HG02943 (cell line): Measurements from ENCODE around the gene NOP53.
"Not testable (repeated sequence)": the region's sequence is repeated elsewhere in the genome, so short reads cannot be mapped to it uniquely, and the experiment has no call there.

Source experiments
- ATAC-seq: cut with Tn5 transposase; IDR thresholded peaks from one replicate; pipeline ENCODE4 v1.9.1; 2021; ENCODE audit warnings: mild to moderate bottlenecking, low read depth, moderate library complexity; ENCODE audit not compliant: unreplicated experiment

The NOP53 gene

DNA sequence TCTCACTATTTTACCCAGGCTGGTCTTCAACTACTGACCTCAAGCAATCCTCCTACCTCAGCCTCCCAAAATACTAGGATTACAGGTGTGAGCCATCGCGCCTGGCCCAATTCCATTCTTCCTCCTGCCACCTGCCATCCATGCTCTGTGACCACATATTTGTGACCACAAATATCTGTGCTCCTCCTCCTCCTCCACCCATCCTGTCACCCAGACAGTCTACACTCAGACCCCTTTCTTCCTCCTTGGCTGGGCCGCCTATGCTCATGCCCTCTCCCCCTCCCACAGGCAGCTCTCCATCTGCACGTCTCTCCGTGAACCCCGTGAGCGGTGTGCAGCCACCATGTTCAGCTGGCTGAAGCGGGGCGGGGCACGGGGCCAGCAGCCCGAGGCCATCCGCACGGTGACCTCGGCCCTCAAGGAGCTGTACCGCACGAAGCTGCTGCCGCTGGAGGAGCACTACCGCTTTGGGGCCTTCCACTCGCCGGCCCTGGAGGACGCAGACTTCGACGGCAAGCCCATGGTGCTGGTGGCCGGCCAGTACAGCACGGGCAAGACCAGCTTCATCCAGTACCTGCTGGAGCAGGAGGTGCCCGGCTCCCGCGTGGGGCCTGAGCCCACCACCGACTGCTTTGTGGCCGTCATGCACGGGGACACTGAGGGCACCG is 28.9 kb upstream of the NOP53 start:
- ATAC-seq: no peak

DNA sequence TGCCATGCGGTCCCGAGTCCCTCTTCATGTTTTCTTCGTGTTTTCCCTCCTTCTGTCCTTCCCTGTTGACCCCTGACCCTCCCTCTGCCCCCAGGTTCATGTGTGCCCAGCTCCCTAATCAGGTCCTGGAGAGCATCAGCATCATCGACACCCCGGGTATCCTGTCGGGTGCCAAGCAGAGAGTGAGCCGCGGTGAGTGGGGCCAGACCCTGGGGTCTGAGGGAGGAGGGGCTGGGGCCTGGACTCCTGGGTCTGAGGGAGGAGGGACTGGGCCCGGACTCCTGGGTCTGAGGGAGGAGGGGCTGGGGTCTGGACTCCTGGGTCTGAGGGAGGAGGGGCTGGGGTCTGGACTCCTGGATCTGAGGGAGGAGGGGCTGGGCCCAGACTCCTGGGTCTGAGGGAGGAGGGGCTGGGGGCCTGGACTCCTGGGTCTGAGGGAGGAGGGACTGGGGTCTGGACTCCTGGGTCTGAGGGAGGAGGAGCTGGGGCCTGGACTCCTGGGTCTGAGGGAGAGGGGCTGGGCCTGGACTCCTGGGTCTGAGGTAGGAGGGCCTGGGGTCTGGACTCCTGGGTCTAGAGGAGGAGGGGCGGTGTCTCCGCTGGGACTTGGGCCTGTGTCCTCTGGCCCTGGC is 26.8 kb upstream of the NOP53 start:
- ATAC-seq: not testable (repeated sequence)

- ATAC-seq: no peak
These were observed 26.1 kb upstream of the NOP53 start for GRCh38 chr19:47719047-47719859.

GRCh38 chr19:47720669-47721422 is 24.5 kb upstream of the NOP53 start:
- ATAC-seq: no peak

GRCh38 chr19:47723581-47723940 is 21.8 kb upstream of the NOP53 start:
- ATAC-seq: no peak

DNA sequence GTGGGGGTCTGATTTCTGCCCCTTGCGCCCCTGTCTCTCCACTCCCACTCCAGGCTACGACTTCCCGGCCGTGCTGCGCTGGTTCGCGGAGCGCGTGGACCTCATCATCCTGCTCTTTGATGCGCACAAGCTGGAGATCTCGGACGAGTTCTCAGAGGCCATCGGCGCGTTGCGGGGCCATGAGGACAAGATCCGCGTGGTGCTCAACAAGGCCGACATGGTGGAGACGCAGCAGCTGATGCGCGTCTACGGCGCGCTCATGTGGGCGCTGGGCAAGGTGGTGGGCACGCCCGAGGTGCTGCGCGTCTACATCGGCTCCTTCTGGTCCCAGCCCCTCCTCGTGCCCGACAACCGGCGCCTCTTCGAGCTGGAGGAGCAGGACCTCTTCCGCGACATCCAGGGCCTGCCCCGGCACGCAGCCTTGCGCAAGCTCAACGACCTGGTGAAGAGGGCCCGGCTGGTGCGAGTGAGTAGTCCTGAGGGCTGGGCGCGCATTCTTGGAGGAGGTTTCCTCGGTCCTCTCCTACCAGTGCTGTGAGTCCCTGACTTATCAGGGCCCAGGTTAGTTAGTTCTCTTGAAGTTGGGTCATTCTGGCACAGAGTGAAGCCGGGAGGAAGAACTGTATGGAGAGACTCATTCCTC is 19.5 kb upstream of the NOP53 start:
- no peak for ATAC-seq

GRCh38 chr19:47726467-47726866 is 18.9 kb upstream of the NOP53 start:
- no peak for ATAC-seq

DNA sequence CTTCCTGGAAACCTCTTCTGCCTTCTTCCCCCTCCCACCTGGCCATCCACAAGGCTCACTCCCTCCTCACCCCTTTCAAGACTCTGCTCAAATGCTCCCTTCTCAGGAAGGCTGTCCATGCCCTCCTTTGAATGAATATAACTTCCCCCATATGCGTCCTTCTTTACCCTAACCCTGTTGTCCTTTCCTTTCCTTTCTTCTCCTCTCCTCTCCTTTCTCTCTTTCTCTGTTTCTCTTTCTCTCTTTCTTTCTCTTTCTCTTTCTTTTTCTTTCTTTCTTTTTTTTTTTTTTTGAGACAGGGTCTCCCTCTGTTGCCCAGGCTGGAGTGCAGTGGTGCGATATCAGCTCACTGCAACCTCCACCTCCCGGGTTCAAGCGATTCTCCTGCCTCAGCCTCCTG is 17.1 kb upstream of the NOP53 start:
- ATAC-seq: not testable (repeated sequence)

DNA sequence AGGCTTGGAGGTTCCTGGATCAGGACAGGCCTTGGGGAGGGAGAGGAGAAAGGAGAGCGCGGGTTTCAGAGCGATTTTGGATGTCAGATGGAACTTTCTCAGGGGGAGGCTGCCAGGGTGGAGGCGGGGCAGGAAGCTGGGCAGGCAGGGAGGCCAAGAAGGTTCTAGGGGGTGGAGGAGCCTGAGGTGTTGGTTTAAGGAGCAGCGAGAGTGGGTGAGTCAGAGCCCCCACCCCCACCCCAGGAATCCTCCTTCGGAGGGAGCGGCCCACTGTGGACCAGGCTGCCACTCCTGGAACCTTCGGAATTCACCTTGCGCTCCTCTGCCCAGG is 15.9 kb upstream of the NOP53 start:
- no peak for ATAC-seq

DNA sequence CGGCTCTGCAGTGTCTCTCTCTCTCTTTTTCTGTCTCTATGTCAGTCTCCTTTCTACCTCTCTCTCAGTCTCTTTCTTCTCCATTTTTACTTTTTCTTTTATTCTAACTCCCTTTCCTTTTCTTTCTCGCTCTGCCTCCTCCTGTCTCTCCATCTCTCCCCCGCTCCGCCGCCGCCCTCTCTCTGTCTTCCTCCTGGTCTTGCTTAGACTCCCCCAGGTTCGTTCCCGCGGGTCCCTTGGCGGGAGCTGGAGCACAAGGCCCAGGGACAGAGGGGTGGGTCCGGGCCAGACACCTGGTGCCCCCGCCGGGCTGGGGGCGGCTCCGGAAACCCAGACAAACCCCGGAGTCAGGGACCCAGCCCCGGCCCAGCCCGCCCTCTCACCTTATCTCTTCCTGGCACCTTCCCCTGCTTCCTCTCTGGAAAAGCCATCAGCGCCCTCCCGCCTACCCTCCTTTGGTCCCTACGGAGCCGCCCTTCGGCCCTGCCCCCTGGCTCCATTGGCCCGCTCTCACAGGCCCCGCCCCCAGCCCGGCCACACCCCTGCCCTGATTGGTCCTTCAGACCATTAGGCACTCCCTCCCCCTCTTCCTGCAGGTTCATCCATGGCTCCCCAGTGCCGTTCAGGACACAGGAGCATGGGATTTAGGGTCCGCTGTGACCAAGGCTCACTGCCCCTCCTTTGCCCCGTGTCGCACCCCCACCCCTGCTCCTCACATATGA is 15.4 kb upstream of the NOP53 start:
- no peak for ATAC-seq

- no peak for ATAC-seq
These were observed 14.8 kb upstream of the NOP53 start for GRCh38 chr19:47730521-47730889.

- no peak for ATAC-seq
These were observed 14.4 kb upstream of the NOP53 start for GRCh38 chr19:47730910-47731309.

- ATAC-seq: no peak
These were observed 10.2 kb upstream of the NOP53 start for GRCh38 chr19:47735131-47735530.

DNA sequence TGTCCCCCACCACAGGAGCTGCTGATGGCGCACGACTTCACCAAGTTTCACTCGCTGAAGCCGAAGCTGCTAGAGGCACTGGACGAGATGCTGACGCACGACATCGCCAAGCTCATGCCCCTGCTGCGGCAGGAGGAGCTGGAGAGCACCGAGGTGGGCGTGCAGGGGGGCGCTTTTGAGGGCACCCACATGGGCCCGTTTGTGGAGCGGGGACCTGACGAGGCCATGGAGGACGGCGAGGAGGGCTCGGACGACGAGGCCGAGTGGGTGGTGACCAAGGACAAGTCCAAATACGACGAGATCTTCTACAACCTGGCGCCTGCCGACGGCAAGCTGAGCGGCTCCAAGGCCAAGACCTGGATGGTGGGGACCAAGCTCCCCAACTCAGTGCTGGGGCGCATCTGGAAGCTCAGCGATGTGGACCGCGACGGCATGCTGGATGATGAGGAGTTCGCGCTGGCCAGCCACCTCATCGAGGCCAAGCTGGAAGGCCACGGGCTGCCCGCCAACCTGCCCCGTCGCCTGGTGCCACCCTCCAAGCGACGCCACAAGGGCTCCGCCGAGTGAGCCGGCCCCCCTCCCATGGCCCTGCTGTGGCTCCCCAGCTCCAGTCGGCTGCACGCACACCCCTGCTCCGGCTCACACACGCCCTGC is 4.4 kb upstream of the NOP53 start:
- ATAC-seq: no peak

DNA sequence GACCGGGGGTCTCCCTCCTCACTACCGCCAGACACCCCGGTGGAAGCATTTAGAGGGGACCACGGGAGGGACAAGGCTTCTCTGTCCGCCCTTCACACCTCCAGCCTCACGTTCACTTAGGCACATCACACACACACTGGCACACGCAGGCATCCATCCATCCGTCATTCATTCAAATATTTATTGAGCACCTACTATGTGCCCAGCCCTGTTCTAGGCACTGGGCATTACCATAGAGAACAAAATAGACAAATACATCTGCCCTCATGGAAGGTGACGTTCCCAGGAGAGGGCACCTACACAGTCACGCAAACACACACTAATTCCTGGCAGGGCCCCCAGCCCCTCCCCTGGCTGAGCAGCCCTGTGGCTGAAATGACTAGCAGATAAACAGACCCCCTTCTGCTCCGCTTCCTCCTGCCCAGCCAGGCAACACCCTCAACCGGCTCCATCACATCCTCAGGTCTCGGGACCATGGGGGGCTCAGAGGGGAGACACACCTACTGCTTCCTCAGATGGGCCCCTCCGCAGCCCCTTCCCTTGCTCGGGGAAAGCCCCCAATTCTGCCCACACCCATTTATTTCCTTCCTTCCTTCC is 3.7 kb upstream of the NOP53 start:
- no peak for ATAC-seq

DNA sequence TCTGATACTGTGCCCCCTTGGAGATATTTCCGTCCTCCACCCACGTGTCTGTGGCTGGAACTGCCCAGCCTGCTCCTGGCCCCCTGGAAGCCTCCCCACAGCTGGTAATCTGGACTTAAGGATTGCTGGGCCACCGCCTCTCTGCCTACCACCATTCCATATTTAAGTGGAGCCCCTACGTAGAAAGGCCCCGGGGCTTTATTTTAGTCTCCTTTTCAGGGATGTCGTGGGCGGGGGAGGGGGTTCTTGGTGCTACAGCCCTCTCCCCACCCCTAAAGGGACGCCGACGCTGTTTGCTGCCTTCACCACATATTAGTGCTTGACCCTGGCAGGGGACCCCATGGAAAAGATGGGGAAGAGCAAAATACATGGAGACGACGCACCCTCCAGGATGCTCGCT is 2.7 kb upstream of the NOP53 start:
- ATAC-seq: no peak

DNA sequence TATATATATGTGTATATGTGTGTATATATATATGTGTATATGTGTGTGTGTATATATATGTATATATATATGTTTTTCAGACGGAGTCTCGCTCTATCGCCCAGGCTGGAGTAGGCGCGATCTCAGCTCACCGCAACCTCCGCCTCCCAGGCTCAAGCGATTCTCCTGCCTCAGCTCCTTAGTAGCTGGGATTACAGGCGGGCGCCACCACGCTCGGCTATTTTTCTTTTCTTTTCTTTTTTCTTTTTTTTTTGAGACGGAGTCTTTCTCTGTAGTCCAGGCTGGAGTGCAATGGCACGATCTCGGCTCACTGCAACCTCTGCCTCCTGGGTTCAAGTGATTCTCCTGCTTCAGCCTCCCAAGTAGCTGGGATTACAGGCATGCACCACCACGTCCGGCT is 783 bp downstream of the NOP53 start:
- not testable (repeated sequence) for ATAC-seq

GRCh38 chr19:47749326-47749725 is 4.0 kb downstream of the NOP53 start:
- ATAC-seq: no peak

DNA sequence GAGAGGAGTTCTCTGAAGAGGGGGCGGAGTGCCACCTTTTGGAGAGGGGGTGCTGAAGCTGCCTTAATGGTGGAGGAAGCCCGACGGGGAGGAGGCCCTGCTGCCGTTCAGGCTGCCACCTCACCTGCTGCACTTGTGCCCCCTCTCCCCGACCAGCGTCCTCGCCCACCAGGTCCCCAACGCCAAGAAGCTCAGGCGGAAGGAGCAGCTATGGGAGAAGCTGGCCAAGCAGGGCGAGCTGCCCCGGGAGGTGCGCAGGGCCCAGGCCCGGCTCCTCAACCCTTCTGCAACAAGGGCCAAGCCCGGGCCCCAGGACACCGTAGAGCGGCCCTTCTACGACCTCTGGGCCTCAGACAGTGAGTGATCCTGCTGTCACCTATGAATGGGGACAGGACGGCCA is 5.4 kb downstream of the NOP53 start:
- no peak for ATAC-seq
